Measurements from ENCODE around the gene ESR1.
"Not testable (repeated sequence)": the region's sequence is repeated elsewhere in the genome, so short reads cannot be mapped to it uniquely, and the experiment has no call there.

ESR1 gene

DNA sequence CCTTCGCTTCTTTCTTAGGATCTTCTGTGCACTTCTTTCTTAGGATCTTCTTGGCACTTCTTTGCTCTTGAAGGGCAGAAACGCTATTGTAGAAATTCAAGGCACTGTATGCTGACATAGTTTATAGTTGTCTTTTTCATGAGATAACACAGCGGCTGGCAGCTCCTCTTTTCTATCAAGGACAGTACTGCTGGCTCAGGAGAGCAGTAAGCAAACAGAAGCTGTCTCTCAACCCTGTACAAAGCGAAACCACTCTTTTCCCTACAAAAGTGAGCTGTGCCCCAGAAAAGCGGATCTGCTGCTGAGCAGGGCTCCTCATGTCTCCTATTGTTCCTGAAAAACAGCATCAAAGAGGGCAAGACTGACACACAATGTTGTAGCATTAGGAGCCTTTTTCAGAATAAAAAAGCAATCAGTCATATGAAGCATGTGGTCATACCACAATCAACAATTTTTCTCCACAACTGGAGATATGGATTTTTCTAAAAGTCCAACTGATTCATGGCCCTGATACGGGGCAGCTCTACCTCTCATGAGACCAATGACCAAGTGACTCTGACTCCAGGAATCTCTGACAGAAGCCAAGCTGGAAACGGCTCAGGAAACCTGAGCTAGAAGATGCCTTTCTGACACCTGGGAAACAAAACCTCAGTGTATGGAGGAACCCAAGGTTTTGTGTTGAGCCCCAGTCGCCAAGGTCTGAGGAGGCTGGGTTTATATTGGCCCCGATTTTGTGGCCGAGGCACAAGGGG lies 255.9 kb downstream of the ESR1 start:
- TF ChIP-seq CTCF (IDR thresholded peaks at IDR 0.05), result no peak
- H3K4me1 Mint-ChIP-seq, result no peaks in the 10 kb centered on the region
- no peaks in the 10 kb centered on the region for H3K36me3 Mint-ChIP-seq (ENCODE audit: low read depth)
- no peak overlapping the region for H3K4me3 Mint-ChIP-seq
- H3K9me3 Mint-ChIP-seq, result no peaks in the 10 kb centered on the region
- no peak for DNase-seq
- H3K27ac Mint-ChIP-seq, result no peak overlapping the region
- H3K27me3 Mint-ChIP-seq (ENCODE audit: low read depth, poor library complexity), result peaks cover 7% of the 10 kb centered on the region

DNA sequence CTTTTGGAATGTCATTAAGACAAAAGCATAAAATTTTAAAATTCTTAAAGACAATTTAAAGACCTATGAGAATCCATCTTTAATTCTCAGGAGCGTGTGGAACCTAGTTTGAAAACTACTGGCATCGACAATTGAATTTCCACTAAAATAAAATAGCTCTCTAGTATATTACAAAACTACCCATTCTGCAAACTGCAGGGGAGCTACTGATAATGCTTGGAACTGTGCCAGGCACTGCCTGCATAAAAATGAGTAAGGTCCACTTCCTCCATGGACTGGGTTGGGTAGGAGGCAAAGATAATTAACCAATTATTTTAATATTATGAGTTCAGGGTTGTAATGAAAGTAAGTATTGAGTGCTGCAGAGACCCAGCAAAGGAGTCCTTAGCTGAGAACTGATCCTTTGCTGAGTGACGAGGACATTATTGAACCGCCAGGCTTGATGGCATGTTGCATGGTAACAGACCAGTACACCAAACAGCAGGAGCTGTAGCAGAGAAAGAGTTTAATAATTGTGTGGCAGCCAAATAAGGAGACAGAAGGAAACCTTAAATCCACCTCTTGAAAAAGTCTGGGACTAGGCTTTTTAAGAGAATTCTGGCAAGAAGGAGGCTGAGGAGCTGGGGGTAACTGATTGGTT lies 261.3 kb downstream of the ESR1 start:
- Mint-ChIP-seq H3K9me3 (no peaks in the 10 kb centered on the region), H3K27me3 (ENCODE audit: low read depth, poor library complexity) (peaks cover 3% of the 10 kb centered on the region), H3K4me3 (no peak overlapping the region), H3K4me1 (no peaks in the 10 kb centered on the region), H3K36me3 (ENCODE audit: low read depth) (no peaks in the 10 kb centered on the region), H3K27ac (no peak overlapping the region)
- no peak for TF ChIP-seq CTCF (IDR thresholded peaks at IDR 0.05)
- no peak for DNase-seq

DNA sequence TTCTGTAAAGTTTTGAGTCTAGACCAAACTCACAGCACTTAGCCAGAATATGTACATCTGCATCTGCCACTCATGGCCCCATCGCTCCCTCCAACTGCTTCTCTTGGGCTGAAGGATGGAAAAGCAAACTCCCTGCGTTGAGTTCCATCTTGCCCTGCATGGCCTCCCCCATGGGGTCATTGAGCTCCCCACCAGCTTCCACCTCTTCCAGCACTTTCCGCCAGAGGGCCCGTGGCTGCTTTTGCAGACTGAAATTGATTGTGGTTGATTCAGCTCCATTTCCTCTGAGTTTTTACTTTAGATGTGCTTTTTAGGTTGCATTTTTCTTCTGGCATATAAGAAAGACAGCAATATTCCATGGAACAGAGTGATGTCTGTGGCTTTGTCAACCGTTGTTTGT lies 263.1 kb downstream of the ESR1 start:
- Mint-ChIP-seq H3K4me3 (no peak overlapping the region), H3K27me3 (ENCODE audit: low read depth, poor library complexity) (peaks cover 3% of the 10 kb centered on the region), H3K4me1 (no peaks in the 10 kb centered on the region), H3K36me3 (ENCODE audit: low read depth) (no peaks in the 10 kb centered on the region), H3K9me3 (peaks cover 8% of the 10 kb centered on the region), H3K27ac (no peak overlapping the region)
- DNase-seq, result no peak
- TF ChIP-seq CTCF (IDR thresholded peaks at IDR 0.05), result no peak

GRCh38 chr6:152071318-152071717 lies 263.8 kb downstream of the ESR1 start:
- H3K27me3 Mint-ChIP-seq (ENCODE audit: low read depth, poor library complexity), result peaks cover 3% of the 10 kb centered on the region
- no peak overlapping the region for H3K4me3 Mint-ChIP-seq

GRCh38 chr6:152071843-152072242 lies 264.4 kb downstream of the ESR1 start:
- H3K4me1 Mint-ChIP-seq, result no peaks in the 10 kb centered on the region
- H3K36me3 Mint-ChIP-seq (ENCODE audit: low read depth), result no peaks in the 10 kb centered on the region
- DNase-seq, result no peak
- H3K4me3 Mint-ChIP-seq, result no peak overlapping the region
- H3K9me3 Mint-ChIP-seq, result peaks cover 21% of the 10 kb centered on the region
- TF ChIP-seq CTCF (IDR thresholded peaks at IDR 0.05), result no peak
- H3K27me3 Mint-ChIP-seq (ENCODE audit: low read depth, poor library complexity), result peaks cover 3% of the 10 kb centered on the region
- no peak overlapping the region for H3K27ac Mint-ChIP-seq

More at GRCh38 chr6:152071318-152071717, 263.8 kb downstream of the ESR1 start:
- Mint-ChIP-seq H3K4me1 (no peaks in the 10 kb centered on the region), H3K27ac (no peak overlapping the region), H3K36me3 (ENCODE audit: low read depth) (no peaks in the 10 kb centered on the region), H3K9me3 (peaks cover 16% of the 10 kb centered on the region)
- no peak for DNase-seq
- no peak for TF ChIP-seq CTCF (IDR thresholded peaks at IDR 0.05)

- H3K27ac Mint-ChIP-seq; H3K36me3 Mint-ChIP-seq (ENCODE audit: low read depth); H3K4me1 Mint-ChIP-seq; H3K4me3 Mint-ChIP-seq; DNase-seq; H3K27me3 Mint-ChIP-seq (ENCODE audit: low read depth, poor library complexity): not testable (repeated sequence)
- peaks cover 26% of the 10 kb centered on the region for H3K9me3 Mint-ChIP-seq
These were observed 268.8 kb downstream of the ESR1 start for GRCh38 chr6:152076242-152076641.
